ENCODE results near the gene NEDD8. TPM values are rescaled to one million over a fixed set of nuclear protein-coding genes. Genes with fewer than 3 reads are reported as not detected.

NEDD8 gene
- total RNA-seq, 1 experiment from 2014 or later = 168 TPM

DNA sequence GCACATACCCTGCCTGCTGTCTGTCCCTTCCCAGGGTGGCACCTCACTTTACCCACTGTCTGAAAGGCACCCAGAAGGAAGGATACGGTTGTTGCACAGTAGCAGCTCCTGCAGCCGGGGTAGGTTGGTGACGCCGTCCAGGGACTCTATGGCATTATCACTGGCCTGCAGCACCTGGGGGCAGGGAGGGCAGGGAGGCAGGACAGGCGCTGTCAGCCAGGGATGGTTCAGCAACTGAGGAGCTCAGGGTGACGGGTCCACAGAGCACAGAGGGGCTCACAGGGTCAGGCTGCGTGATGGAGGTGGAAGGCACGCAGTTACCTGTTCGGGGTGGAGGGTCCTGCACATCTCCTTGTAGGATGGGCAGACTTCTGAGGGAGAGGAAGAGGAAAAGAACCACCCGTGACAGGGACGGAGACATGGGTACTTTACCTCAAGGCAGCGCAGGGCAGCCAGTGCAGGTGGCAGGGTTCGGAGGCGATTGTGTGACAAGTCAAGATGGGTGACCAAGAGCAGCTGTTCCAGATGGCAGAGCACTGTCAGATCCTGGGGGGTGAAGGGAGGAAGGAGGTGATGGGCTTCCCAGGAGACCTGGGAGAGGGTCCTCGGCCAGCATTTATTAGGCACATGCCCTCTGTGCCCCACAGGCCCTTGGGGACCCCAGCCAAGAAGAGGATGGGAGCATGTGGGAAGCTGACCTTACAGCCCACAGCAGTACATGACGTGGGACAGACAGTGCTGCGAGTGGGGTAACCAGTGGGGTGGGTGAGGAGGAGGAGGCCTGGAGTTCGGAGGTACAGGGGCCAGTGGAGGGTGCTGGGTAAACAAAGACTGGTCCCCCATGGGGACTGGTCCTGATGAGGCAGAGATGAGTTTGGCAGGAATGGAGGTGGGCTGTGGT lies 34.4 kb upstream of the NEDD8 start:
- DNase-seq (ENCODE audit: low spot score) = no peak
- in situ Hi-C loops (cut with HindIII; ENCODE audit: low sequenced_read_pairs) = no loop called here

DNA sequence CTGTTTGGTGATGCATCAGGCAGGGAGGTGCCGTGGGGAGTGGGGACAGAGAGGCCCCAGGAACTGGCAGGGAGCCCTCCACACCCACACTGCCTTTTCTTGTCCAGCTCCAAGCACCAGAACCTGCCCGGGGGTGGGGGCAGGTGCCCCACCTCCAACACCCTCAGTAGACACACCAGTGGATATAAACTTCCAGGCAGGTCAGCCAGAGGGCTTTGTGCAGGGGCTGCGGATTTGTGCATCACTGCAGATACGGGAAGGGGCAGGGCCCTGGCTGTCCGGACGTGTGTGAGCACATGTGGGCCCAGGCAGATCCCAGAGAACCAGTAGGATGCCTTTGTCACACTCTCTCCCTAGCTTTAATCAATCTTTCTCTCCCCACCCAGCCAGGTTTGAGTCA lies 32.1 kb upstream of the NEDD8 start:
- in situ Hi-C loops (cut with HindIII; ENCODE audit: low sequenced_read_pairs) = no loop called here
- DNase-seq (ENCODE audit: low spot score) = no peak

DNA sequence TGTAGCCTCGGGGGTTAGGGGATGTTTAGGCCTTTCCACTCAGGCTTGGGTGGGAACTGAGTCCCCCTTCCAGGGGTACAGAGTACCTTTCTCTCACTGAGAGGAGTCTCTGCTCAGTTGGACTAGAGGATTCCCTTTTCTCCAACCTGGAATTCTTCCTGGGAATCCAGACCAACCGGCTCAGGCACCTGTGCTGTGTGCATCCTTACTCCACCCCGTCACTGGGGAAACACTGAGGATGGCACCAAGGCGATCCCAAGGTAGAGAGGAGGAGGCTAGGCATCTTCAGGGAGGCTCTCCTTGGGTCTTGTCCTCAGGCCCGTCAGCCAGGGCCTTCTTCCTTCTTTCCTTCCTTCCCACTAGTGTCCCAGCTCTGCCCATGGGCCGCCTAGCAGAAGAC lies 31.7 kb upstream of the NEDD8 start:
- in situ Hi-C loops (cut with HindIII; ENCODE audit: low sequenced_read_pairs) = no loop called here
- no peak for DNase-seq (ENCODE audit: low spot score)

DNA sequence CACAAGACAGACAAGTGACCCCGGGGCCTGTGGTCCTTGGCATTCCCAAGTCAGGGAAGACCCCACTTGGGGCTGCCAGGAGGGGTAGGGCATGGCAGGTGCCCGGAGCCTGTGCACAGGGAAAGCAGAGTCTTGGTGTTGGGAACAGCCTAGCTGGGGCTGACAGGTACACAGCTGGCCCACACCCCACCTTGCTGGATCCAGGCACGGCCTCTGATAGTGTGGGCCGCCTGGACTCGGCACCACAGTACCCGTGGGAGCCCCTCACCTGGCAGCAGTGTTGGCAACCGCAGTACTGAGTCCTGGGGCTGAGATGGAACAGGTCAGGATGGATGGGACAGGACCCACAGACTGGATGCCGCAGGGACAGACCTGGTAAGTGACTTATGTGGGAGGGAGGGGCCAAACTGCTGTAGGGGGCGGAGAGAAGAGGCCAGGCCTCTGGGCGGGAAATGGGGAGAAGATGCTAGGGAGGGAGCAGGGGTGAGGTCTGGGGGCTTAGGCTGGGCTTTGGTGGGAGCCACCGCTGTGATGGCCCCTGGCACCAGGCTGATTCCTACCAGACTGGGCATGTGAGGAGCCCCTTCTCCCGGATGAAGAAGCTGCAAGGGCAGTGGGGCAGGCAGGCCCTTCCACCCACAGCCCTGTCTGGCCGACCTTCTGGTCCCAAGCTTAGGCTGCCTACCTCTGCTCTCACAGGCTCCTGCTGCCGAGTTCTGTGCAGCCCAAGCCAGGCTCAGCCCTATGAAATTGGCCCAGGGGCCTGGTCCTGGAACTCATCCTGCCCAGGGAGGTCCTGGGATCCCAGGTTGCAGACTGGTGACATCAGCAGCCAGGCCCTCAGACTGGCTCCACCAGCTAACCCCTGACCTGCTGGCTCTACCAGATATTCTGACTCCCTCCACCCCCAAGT lies 30.9 kb upstream of the NEDD8 start, which contains the start of gene TGM1:
TGM1 (minus strand) TSS at position 357 of the 913 bp plus-strand sequence. CDS start 825 bp downstream, outside the sequence.
- in situ Hi-C loops (cut with HindIII; ENCODE audit: low sequenced_read_pairs) = no loop called here
- DNase-seq (ENCODE audit: low spot score) = no peak

DNA sequence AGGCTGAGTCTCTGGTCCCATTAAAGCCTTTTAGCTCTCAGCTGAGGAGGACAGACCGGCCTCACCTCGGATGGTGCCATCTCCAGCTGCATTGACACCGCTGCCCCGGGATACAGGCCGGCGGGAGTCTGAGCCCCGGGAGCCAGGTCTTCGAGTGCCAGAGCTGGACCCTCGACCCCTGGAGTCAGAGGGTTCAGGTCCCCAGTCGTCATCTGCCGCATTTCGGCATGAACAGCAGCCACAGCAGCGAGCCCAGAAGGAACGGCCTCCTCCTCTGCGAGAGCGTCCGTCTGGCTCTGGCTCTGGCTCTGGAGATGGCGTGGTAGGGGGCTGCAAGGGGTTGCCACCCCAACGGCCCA lies 29.8 kb upstream of the NEDD8 start:
- in situ Hi-C loops (cut with HindIII; ENCODE audit: low sequenced_read_pairs) = no loop called here
- DNase-seq (ENCODE audit: low spot score) = no peak

DNA sequence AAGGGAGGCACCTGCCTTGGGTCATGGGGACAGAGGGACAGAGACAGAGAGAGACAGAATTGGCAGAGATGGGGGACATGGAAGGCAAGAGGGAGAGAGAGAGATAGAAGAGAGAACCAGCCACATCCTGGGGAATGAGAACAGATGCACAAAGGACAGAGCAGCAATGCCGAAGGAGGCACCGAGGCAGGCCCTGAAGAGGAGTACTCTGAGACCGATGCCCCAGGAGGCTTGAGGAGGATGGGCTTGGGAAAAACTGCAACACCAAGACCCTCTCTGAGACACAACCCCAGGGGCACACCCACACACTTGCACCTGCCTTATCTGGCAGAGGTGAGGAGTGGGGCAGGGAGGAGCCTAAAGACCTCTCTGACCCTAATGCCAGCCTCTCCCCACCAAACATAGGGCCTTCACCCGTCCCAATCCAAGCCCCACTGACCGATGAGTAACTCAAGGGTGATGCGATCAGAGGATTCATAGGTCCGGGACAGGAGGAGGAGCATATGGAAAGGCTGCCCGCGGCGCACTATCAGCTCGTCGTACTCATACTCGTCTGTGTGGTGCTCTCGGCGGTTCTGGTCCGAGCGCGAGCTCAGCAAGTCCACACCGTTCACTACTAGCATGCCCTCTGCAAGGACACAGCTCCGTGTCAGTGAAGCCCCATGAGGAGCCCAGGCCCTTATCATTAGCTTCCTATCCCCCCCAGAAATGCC lies 29.2 kb upstream of the NEDD8 start:
- no peak for DNase-seq (ENCODE audit: low spot score)
- in situ Hi-C loops (cut with HindIII; ENCODE audit: low sequenced_read_pairs) = no loop called here

DNA sequence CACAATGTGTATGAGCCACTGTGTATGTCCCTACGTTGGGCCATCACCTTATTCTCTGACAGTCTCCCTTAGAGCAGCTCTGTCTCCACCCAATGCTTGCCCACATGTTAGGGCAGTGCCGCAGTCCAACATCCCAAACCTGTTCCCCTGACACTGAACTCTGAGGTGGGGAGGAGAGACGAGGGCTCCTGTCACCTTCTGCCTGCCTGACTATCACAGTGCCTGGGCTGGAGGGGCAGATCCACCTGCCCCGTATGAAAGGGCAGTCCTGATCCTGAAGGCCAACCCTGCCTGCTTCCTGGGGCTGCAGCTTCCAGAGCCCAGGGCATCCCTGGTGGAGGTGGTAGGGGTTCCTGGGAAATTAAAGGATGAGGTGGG lies 28.6 kb upstream of the NEDD8 start:
- DNase-seq (ENCODE audit: low spot score) = no peak
- in situ Hi-C loops (cut with HindIII; ENCODE audit: low sequenced_read_pairs) = no loop called here

DNA sequence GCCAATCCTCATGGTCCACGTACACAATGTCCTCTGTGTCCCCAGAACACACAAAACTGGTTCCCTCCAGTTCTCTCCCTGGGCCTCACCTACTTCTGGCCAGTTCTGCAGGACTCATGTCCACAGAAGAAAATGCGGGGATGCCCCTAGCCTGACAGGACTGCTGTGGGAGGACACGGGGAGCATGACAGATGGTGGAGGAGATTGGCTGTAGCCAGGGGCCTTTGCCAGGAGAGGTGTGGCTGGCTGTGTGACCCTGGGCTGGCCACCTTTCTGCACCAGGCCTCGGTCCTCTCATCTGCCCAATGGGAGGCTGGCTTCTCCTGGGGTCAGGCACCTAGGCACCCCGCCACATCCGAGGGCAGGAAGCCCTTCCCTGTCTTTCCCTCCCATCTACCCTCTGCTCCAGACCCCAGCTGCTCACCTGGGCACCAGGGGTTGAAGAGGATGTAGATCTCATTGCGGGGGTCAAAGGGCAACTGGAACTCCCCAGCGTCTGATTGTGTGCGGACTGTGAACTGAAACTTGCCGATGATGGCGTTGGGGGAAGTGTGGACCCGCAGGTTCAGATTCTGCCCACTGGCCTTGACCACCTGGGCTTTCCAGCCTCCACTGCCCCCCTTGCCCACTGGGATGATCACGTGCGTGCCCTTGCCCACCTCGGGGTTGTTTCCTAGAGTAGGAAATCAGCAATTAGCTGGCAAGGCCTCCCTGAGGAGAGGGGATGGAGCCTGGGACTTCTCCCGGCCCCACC lies 28.0 kb upstream of the NEDD8 start:
- in situ Hi-C loops (cut with HindIII; ENCODE audit: low sequenced_read_pairs) = no loop called here
- no peak for DNase-seq (ENCODE audit: low spot score)

DNA sequence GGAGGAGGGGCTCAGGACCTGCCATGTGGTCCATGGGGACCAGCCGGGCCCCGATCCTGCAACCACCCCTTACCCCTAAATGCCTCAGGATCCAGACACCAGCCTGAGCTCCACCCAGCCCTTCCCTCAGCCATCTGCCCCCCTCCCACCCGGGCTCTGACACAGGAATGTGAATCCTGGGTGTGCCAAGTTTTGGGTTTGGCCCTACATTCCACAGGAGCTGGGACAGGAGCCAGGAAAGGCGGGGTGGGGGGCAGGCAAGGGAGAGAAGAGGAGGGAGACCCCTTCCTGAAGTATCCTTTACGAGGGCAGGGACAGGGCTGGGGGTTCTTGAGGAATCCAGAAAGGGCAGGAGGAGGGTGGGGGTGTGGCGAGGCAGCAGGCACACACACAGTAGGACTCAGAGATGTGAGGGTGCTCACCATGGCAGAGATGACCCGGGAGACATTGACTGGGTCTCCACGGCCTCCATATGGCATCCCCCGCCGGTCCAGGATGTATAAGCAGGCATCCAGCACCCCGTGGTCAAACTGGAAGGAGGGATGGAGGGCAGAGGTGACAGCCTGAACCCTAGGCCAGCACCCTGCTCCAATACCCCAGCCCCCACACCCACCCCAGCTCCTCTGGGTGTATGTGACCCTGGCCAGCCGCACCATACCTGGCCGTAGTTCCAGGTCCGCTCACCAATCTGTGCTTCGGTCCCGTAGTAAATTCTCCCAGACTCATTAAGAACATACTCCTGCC lies 27.3 kb upstream of the NEDD8 start:
- in situ Hi-C loops (cut with HindIII; ENCODE audit: low sequenced_read_pairs) = no loop called here
- DNase-seq (ENCODE audit: low spot score) = no peak

DNA sequence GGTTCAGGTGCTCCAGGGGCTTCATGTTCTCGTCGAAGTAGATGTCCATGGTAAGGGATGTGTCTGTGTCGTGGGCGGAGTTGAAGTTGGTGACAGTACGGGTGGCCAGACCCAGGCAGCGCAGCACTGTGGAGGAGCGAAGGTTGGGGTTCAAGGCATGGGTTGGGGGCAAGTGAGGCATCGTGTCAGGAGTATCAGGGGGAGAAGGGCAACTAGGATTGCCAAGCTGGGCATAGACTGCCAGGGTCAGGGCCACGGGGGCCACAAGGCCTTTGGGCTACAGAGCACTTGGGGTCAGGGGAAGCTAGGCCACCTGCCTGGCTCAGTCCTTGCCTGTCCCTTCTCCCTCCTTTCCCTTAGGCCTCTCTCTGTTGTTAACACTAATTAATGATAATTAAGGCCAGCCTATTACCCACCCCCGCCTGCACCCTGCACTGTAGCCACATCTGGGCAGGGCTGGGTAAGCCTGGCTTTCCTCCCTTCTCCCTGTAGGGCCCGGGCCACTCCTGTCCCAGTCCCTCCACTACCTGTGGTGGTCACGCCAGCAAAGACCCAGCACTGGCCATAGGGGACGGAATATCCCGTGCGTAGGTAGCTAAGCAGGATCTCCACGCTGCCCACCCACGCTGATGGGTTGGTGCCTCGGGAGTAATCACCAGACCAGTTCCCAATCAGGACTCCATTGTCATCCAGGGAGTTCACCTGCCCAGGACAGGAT lies 26.5 kb upstream of the NEDD8 start:
- in situ Hi-C loops (cut with HindIII; ENCODE audit: low sequenced_read_pairs) = no loop called here
- no peak for DNase-seq (ENCODE audit: low spot score)

DNA sequence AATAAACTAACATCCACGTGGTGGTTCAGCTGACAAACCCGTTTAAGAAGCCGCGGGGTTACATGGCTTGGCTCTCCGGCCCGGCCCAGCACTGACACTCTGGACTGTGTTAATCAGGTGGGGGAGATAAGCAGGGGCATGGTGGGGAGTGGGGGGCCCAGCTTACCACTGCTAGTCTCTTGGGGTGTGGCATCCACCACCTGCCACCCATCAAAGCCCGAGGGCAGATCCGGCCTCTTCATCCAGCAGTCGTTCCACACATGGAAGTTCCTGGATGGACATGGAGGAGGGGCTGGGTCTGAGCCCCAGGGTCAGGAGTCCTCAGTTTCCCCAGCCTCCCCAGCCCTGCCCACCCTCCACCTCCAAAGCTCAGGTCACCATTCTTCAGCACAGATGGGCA lies 26.0 kb upstream of the NEDD8 start:
- DNase-seq (ENCODE audit: low spot score) = no peak
- in situ Hi-C loops (cut with HindIII; ENCODE audit: low sequenced_read_pairs) = no loop called here

DNA sequence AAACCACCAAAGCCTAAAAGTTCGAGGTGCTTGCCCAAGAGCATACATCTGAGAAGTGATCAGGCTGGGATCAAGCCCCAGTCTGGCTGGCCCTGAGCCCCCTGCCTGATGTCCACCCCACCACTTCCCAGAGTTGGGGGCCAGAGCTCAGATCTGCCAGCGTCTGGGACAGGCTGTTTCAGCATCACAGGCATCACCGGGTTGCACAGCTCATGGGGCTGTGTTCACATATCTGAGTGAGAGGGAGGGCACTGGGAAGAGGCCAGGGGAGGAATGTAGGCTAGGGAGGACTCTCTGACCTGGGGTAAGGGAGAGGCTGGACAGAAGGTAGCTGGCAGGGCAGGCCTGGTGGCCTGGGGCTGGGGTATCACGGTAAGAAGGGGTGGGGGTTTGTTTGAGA lies 24.8 kb upstream of the NEDD8 start:
- in situ Hi-C loops (cut with HindIII; ENCODE audit: low sequenced_read_pairs) = no loop called here

DNA sequence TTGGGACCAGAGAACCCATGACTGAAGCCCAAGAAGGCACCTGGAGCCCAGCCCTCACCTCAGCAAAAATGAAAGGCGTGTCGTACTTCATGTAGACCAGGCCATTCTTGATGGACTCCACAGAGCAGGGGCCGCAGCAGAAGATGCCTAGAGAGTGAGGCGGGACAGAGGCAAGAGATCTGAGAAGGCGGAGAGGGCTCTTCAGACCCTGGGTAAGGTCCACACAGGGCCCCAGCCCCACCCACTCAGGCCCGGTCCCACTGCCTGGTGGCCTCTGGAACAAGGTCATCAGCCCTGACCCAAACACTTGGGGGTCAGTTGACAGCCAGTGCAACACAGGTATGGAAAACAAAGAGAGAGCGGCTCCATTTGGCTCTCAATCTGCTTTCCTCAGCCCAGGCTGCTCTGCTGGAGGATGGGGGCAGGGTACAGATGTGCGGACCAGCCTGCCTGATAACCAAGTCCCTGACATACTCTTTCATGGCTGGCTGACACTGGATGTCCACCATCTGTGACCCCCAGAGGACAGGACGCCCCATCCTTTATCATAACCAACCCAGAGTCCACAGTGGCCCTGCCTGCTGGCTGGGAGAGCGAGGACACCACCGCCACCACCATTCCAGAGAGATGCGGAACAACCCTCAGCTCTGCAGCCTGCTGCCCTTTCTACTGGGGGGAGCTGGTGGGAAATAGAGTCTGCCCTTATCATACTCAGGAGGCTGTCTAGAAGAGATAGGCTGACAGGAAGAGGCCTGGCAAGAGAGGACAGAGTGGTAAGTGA lies 24.0 kb upstream of the NEDD8 start:
- no peak for DNase-seq (ENCODE audit: low spot score)
- in situ Hi-C loops (cut with HindIII; ENCODE audit: low sequenced_read_pairs) = no loop called here

More for the DNA sequence above, 24.8 kb upstream of the NEDD8 start:
- DNase-seq (ENCODE audit: low spot score) = no peak

DNA sequence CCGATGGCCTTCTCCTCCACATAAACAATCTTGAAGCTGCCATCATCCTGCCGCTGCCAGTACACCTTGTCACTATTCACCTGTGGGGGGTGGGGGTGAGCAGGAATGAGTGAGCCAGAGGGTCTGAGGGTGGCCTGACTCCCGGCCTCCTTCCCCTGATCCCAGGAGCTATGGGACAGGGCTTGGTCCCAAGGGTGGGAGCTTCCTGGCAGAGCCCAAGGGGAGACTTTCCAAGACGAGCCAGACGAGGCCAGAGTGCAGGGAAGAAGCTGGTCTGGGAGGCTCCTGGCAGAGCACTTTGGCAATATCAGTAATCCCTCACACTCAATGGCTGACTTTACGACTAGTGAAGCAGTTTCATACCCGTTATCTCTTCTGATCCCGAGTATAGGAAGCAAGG lies 23.3 kb upstream of the NEDD8 start:
- no peak for DNase-seq (ENCODE audit: low spot score)
- in situ Hi-C loops (cut with HindIII; ENCODE audit: low sequenced_read_pairs) = no loop called here

DNA sequence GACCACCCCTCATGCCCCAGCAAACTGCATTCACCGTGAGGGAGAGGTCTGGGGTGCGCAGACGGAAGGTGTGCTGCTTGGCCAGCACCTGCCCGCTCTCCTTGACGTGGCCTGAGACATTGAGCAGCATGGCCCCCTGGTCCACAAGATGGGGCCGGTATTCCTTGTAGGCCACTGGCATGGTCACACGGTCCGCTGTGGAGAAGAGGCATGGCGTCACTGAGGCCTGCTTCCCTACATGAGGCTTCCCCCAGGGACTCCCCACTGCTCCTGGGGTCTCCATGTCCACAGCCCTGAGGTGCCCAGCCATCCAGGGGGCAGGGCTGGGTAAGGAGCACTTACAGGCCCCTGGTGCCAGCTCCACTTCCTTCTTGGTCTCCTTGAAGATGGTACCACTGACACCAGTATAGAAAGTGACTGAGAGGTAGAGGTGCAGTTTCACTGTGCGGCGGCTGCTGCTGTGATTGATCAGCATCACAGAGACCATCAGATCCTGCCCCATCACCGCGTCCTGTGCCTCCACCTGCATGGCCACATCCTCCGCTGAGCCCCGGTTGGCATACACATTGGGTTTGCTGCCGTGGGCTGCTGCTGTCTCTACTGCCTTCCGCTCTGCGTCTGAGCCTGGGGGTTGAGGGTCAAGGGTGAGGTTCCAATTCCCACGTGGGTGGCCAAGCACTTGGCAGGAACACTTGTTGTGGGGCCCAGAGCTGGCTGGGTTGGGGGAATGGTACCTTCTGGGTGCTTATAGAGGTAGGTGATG lies 22.6 kb upstream of the NEDD8 start:
- in situ Hi-C loops (cut with HindIII; ENCODE audit: low sequenced_read_pairs) = no loop called here
- DNase-seq (ENCODE audit: low spot score) = no peak

DNA sequence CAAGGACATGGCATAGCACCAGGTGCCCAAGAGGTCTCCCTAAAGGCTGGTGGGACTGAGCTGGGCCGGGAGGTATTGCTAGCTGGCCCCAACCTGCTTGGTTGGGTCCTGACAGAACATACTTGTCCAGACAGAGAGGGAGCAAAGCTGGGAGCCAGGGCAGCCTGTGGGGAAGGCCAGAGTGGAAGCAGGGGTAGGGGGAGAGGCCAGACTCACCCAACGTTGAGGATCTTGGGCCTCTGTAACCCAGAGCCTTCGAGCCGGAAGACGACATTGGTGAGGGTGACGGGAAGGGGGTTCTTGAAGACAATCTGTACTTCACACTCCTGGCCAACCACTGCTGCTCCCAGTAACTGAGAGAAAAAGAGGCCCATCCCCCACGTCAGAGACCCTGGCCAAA lies 21.8 kb upstream of the NEDD8 start:
- no peak for DNase-seq (ENCODE audit: low spot score)
- in situ Hi-C loops (cut with HindIII; ENCODE audit: low sequenced_read_pairs) = no loop called here

All from G401 (cell line).